ENCODE results near the gene CATSPER3. TPM values are rescaled to one million over a fixed set of nuclear protein-coding genes. Genes with fewer than 3 reads are reported as not detected.
A peak's percentile ranks its signal among the peaks of the same experiment; 100 is the strongest.

CATSPER3 gene
- total and polyA plus RNA-seq, 2 of the 13 experiments (the other 11 are each of a cell fraction or from before 2014, with no cell fraction given): 0.33 to 0.37 TPM

GRCh38 chr5:135034236-135034962 lies 66.7 kb downstream of the CATSPER3 start (continued):
- TF ChIP-seq, protein P1, sequence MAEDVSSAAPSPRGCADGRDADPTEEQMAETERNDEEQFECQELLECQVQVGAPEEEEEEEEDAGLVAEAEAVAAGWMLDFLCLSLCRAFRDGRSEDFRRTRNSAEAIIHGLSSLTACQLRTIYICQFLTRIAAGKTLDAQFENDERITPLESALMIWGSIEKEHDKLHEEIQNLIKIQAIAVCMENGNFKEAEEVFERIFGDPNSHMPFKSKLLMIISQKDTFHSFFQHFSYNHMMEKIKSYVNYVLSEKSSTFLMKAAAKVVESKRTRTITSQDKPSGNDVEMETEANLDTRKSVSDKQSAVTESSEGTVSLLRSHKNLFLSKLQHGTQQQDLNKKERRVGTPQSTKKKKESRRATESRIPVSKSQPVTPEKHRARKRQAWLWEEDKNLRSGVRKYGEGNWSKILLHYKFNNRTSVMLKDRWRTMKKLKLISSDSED (CRISPR knock-in tag; IDR thresholded peaks at IDR 0.05): no peak
- no peak for TF ChIP-seq RCOR2 (CRISPR knock-in tag; IDR thresholded peaks at IDR 0.05)

GRCh38 chr5:135034963-135035677 lies 67.4 kb downstream of the CATSPER3 start:
- no peak for DNase-seq (ENCODE audit: low spot score)
- FAIRE-seq: no peak
- BruUV-seq (replicated peaks): no TSS peak
- TF ChIP-seq, protein P2, sequence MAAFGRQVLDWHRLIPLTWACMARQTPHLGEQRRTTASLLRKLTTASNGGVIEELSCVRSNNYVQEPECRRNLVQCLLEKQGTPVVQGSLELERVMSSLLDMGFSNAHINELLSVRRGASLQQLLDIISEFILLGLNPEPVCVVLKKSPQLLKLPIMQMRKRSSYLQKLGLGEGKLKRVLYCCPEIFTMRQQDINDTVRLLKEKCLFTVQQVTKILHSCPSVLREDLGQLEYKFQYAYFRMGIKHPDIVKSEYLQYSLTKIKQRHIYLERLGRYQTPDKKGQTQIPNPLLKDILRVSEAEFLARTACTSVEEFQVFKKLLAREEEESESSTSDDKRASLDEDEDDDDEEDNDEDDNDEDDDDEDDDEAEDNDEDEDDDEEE (CRISPR knock-in tag; IDR thresholded peaks at IDR 0.05): 0 out of 2 replicates have a peak, but pooled peaks have one; percentile 56
- no peak for TF ChIP-seq FOXA3 (CRISPR knock-in tag; IDR thresholded peaks at IDR 0.05)
- no peak for TF ChIP-seq NONO (IDR thresholded peaks at IDR 0.05)
- no peak for TF ChIP-seq NONO (CRISPR knock-in tag; conservative IDR thresholded peaks at IDR 0.05)
- TF ChIP-seq PHF20 (CRISPR knock-in tag; IDR thresholded peaks at IDR 0.05): no peak
- no peak for TF ChIP-seq ISX (CRISPR knock-in tag; conservative IDR thresholded peaks at IDR 0.05)
- no peak for TF ChIP-seq TEF (CRISPR knock-in tag; IDR thresholded peaks at IDR 0.05)
- no peak for TF ChIP-seq ZNF775 (CRISPR knock-in tag; IDR thresholded peaks at IDR 0.05; ENCODE audit: borderline replicate concordance)
- no peak for TF ChIP-seq ZNF549 (CRISPR knock-in tag; IDR thresholded peaks at IDR 0.05)
- TF ChIP-seq ZNF546 (CRISPR knock-in tag; conservative IDR thresholded peaks at IDR 0.05): no peak
- TF ChIP-seq HDAC1 (CRISPR knock-in tag; IDR thresholded peaks at IDR 0.05): peak; percentile 14; the same call in 1 of the 2 replicates
- no peak for TF ChIP-seq NAIF1 (CRISPR knock-in tag; IDR thresholded peaks at IDR 0.05; ENCODE audit: borderline replicate concordance)
- no peak for TF ChIP-seq ZNF17 (CRISPR knock-in tag; IDR thresholded peaks at IDR 0.05)
- no peak for TF ChIP-seq KLF16 (CRISPR knock-in tag; IDR thresholded peaks at IDR 0.05)
- TF ChIP-seq, protein P3, sequence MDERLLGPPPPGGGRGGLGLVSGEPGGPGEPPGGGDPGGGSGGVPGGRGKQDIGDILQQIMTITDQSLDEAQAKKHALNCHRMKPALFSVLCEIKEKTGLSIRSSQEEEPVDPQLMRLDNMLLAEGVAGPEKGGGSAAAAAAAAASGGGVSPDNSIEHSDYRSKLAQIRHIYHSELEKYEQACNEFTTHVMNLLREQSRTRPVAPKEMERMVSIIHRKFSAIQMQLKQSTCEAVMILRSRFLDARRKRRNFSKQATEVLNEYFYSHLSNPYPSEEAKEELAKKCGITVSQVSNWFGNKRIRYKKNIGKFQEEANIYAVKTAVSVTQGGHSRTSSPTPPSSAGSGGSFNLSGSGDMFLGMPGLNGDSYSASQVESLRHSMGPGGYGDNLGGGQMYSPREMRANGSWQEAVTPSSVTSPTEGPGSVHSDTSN (CRISPR knock-in tag; IDR thresholded peaks at IDR 0.05): no peak
- no peak for TF ChIP-seq NFRKB (IDR thresholded peaks at IDR 0.05)
- TF ChIP-seq ZNF747 (CRISPR knock-in tag; IDR thresholded peaks at IDR 0.05; ENCODE audit: borderline replicate concordance): no peak

More at GRCh38 chr5:135034963-135035677, 67.4 kb downstream of the CATSPER3 start:
- Histone ChIP-seq H3K27me3 (ENCODE audit: control insufficient read depth in 1 of 2, insufficient read depth in 2 of 2, low read length in 2 of 2) (no peaks in the 10 kb centered on the region), H4K20me1 (ENCODE audit: insufficient read depth, low read length) (no peaks in the 10 kb centered on the region), H3K79me2 (ENCODE audit: insufficient read depth, low read length) (peaks cover 26% of the 10 kb centered on the region), H3K9me3 (ENCODE audit: low read length) (no peaks in the 10 kb centered on the region), H3K27ac (ENCODE audit: extremely low read length, insufficient read depth, low read length) (peak overlapping the region; percentile 90), H2AFZ (ENCODE audit: low read length) (peak overlapping the region; percentile 32), H3K9ac (ENCODE audit: insufficient read depth, low read depth, low read length) (peak overlapping the region; percentile 73), H3K4me2 (ENCODE audit: low read depth, low read length) (peak overlapping the region; percentile 91), H3K4me3 (replicated peaks in 1 of 3; ENCODE audit: insufficient read depth in 1 of 3, low read depth in 2 of 3, low read length in 3 of 3) (peak overlapping the region; percentile 68 to 93 (median 89)), H3K4me1 (ENCODE audit: insufficient read depth, low read length) (peaks cover 21% of the 10 kb centered on the region), H3K36me3 (replicated peaks in 1 of 2; ENCODE audit: control insufficient read depth in 1 of 2, insufficient read depth in 2 of 2, low read length in 2 of 2) (peaks cover 0 to 7% of the 10 kb centered on the region in 2 experiments; a peak in 1 of 5 replicates)
- CTCF ChIA-PET (ENCODE audit: low intra/inter-chr PET ratio, low total read pairs): no interaction called here
- WGBS (ENCODE audit: low lambda C conversion rate): 35% methylated on average over 11 of the region's 14 CpGs
- intact Hi-C loops (cut with micrococcal nuclease; ENCODE audit: unreplicated experiment): loop anchor here (2.0 to 5.0 kb wide), 3 partner anchors 68 to 157 kb away; partner anchors contain the start of gene CATSPER3
- peak; percentile 52 for ATAC-seq
- in situ Hi-C loops (cut with HindIII; ENCODE audit: extremely low pct_ligation_motif_present, low pct_unique_long_range_greater_than_20kb): loop anchor here (10.0 kb wide), 2 partner anchors 150 to 300 kb away; no protein-coding TSS in a partner anchor
- POLR2A ChIA-PET: interaction anchor here (1.0 to 2.0 kb wide), 9 partner anchors 10 to 156 kb away, joined by 3 to 24 read pairs (median 6); no protein-coding TSS in a partner anchor
